Kidney (tissue), 14 donors: ENCODE measurements around the gene ZFPL1. TPM values are rescaled to one million over a fixed set of nuclear protein-coding genes. Genes with fewer than 3 reads are reported as not detected.

ENCODE experiments used
- DNase-seq, 5 donors: peaks; one replicate each; pipeline ENCODE4 v3.0.0-alpha.2; 2013 to 2020
- FAIRE-seq: peaks from 2 replicates; lab custom pipeline; 2012; peaks lifted over from hg19 to GRCh38; lab: Jason Lieb, UNC
- H3K27ac ChIP-seq, 2 donors: one replicate each; pipeline ENCODE4 v1.7.0; 2013; ENCODE audit warnings: low read depth in 2 of 2, low read length in 2 of 2, inconsistent platforms in 1 of 2
- H3K27me3 ChIP-seq: one replicate; pipeline ENCODE4 v1.7.1; 2013; ENCODE audit warnings: low read length, inconsistent platforms; ENCODE audit not compliant: control insufficient read depth, insufficient read depth
- H3K36me3 ChIP-seq, 3 donors: one replicate each; pipeline versions ENCODE4 v1.7.0 to v1.7.1; 2013; ENCODE audit warnings: low read length in 3 of 3, control low read depth in 1 of 3, inconsistent platforms in 1 of 3; ENCODE audit not compliant: insufficient read depth in 3 of 3, control insufficient read depth in 2 of 3
- H3K4me1 ChIP-seq, 3 donors: one replicate each; pipeline versions ENCODE4 v1.7.0 to v1.7.1; 2013; ENCODE audit warnings: low read length in 3 of 3, inconsistent platforms in 1 of 3, low read depth in 1 of 3; ENCODE audit not compliant: control insufficient read depth in 2 of 3, insufficient read depth in 2 of 3
- H3K4me3 ChIP-seq, 3 donors: one replicate each; pipeline versions ENCODE4 v1.7.0 to v1.8.1; 2013; ENCODE audit warnings: low read length in 3 of 3, control low read depth in 1 of 3, inconsistent platforms in 1 of 3
- H3K9ac ChIP-seq, 3 donors: one replicate each; pipeline versions ENCODE4 v1.7.0 to v1.7.1; 2013; ENCODE audit warnings: low read length in 3 of 3, control low read depth in 1 of 3, inconsistent platforms in 1 of 3
- H3K9me3 ChIP-seq, 3 donors: one replicate each; pipeline versions ENCODE4 v1.7.0 to v1.7.1; 2013; ENCODE audit warnings: low read length in 3 of 3, control low read depth in 1 of 3, inconsistent platforms in 1 of 3; ENCODE audit not compliant: control insufficient read depth in 2 of 3, insufficient read depth in 1 of 3
- intact Hi-C: fragments of 100-400 bp; cut with DNase I; formaldehyde crosslinking; loops from one replicate; pipeline ENCODE4 v1.11.1; 2022
- polyA plus RNA-seq: library from polyadenylated mRNA; stranded (reverse); fragments of 350-450 nt; fragmentation: Illumina TruSeq; extraction: RNeasy Lipid Tissue Mini Kit (QIAGEN cat#74804); gene quantifications from one replicate; pipeline ENCODE4 v1.2.3, GENCODE V29; 2014; ENCODE audit warnings: low read depth, low replicate concordance; ENCODE audit not compliant: insufficient read depth
- total RNA-seq: library from RNA; stranded (reverse); fragmentation: NEBNext Ultra II Directional; extraction: Animal tissue kit (Norgen Biotek cat#: 25700); gene quantifications from one replicate; pipeline ENCODE4 v1.2.1, GENCODE V29; 2021
- TF ChIP-seq, protein P1 (sequence below): IDR thresholded peaks from 3 replicates; pipeline ENCODE4 v1.5.1; 2012; ENCODE audit warnings: mild to moderate bottlenecking, moderate library complexity, borderline replicate concordance; ENCODE audit not compliant: insufficient read depth; ENCODE audit errors: extremely low read depth
- donor health status: control.
- donor health status: control.
- donor health status: control.
- donor health status: control.
- donor health status: control.
- donor health status: DM: yes; HTN: yes; CAD: no.
- donor health status: Normal renal cell carcinoma (clear cell type).

The ZFPL1 gene
- total and polyA plus RNA-seq, 2 donors from 2014 or later = 31.4 to 43.1 TPM

DNA sequence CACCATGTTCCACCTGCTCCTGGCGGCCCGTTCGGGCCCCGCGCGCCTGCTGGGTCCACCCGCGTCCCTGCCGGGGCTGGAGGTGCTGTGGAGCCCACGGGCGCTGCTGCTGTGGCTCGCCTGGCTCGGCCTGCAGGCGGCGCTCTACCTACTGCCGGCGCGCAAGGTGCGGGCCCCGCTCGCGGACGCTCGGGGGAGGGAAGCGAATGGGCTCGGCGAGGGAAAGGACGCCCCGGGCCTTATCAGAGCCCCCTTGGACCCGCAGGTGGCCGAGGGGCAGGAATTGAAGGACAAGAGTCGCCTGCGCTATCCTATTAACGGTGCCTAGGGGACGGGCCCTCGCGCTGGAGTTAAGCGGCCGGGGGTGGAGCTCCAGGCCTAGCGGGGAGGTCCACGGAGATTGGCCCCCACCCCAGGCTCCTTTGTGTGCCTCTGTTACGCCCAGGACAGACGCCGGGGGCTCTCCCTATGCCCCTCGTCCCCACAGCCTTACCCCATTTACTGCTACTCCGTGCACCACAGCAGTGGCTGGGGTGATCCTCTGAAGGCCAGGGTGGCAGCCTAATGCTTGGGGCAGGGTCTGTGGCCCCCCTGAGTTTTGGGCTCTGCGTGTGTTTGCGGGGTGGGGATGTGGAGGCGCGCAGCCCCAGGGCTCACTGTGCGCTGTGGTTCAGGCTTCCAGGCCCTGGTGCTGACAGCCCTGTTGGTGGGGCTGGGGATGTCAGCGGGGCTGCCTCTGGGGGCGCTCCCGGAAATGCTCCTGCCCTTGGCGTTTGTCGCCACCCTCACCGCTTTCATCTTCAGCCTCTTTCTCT, 28.7 kb downstream of the ZFPL1 start:
- Histone ChIP-seq H3K27ac (peak overlapping the region; percentile 69 to 72), H3K36me3 (peaks cover 0 to 6% (median 0%) of the 10 kb centered on the region in 3 donors), H3K9me3 (no peaks in the 10 kb centered on the region), H3K9ac (peak overlapping the region in 2 of 3 donors; percentile 46 to 77), H3K4me3 (peak overlapping the region; percentile 20 to 63 (median 44)), H3K4me1 (peaks cover 0 to 43% (median 10%) of the 10 kb centered on the region in 3 donors), H3K27me3 (no peaks in the 10 kb centered on the region)
- DNase-seq = peak; percentile 65 to 86 (median 74)
- TF ChIP-seq, protein P1, sequence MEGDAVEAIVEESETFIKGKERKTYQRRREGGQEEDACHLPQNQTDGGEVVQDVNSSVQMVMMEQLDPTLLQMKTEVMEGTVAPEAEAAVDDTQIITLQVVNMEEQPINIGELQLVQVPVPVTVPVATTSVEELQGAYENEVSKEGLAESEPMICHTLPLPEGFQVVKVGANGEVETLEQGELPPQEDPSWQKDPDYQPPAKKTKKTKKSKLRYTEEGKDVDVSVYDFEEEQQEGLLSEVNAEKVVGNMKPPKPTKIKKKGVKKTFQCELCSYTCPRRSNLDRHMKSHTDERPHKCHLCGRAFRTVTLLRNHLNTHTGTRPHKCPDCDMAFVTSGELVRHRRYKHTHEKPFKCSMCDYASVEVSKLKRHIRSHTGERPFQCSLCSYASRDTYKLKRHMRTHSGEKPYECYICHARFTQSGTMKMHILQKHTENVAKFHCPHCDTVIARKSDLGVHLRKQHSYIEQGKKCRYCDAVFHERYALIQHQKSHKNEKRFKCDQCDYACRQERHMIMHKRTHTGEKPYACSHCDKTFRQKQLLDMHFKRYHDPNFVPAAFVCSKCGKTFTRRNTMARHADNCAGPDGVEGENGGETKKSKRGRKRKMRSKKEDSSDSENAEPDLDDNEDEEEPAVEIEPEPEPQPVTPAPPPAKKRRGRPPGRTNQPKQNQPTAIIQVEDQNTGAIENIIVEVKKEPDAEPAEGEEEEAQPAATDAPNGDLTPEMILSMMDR = peak; percentile 72
- no peak for FAIRE-seq
- intact Hi-C loops = no loop called here

- intact Hi-C loops = no loop called here
- FAIRE-seq (no peak), DNase-seq (peak; percentile 58 to 86 (median 76))
- TF ChIP-seq, protein P1 = no peak
- Histone ChIP-seq H3K4me1 (peaks cover 0 to 43% (median 10%) of the 10 kb centered on the region in 3 donors), H3K4me3 (peak overlapping the region in 1 of 3 donors; percentile 63), H3K27me3 (no peaks in the 10 kb centered on the region), H3K9ac (peak overlapping the region in 2 of 3 donors; percentile 11 to 77), H3K27ac (peak overlapping the region; percentile 69 to 72), H3K36me3 (peaks cover 0 to 6% (median 0%) of the 10 kb centered on the region in 3 donors), H3K9me3 (no peaks in the 10 kb centered on the region)
These were observed 29.3 kb downstream of the ZFPL1 start for GRCh38 chr11:65113361-65113756.

GRCh38 chr11:65113839-65114238, 29.8 kb downstream of the ZFPL1 start:
- DNase-seq = no peak
- Histone ChIP-seq H3K4me3 (no peak overlapping the region), H3K4me1 (peaks cover 0 to 43% (median 10%) of the 10 kb centered on the region in 3 donors), H3K27ac (no peak overlapping the region), H3K9ac (no peak overlapping the region), H3K36me3 (peaks cover 0 to 10% (median 0%) of the 10 kb centered on the region in 3 donors), H3K27me3 (no peaks in the 10 kb centered on the region), H3K9me3 (no peaks in the 10 kb centered on the region)
- TF ChIP-seq, protein P1 = no peak
- no peak for FAIRE-seq
- intact Hi-C loops = no loop called here
